Caki2 (cell line): Measurements from ENCODE around the gene ADORA2B. TPM values are rescaled to one million over a fixed set of nuclear protein-coding genes. Genes with fewer than 3 reads are reported as not detected.

Experiments
- DNase-seq: peaks from one replicate; pipeline ENCODE4 v3.0.0-alpha.2; 2015; ENCODE audit warnings: low read depth
- in situ Hi-C: cut with HindIII; loops from 2 replicates; pipeline ENCODE4 v1.10.0; 2016; ENCODE audit warnings: low sequenced_read_pairs, low pct_unique_long_range_greater_than_20kb, mixed read lengths
- total RNA-seq: library from RNA; depleted of rRNA; stranded (reverse); fragments of >200 nt; shearing (Covaris generic); gene quantifications from 2 replicates; pipeline ENCODE4 v1.2.3, GENCODE V29; 2014; ENCODE audit warnings: low replicate concordance; rRNA removed

The ADORA2B gene
- total RNA-seq, 1 experiment from 2014 or later, result 57.2 TPM

DNA sequence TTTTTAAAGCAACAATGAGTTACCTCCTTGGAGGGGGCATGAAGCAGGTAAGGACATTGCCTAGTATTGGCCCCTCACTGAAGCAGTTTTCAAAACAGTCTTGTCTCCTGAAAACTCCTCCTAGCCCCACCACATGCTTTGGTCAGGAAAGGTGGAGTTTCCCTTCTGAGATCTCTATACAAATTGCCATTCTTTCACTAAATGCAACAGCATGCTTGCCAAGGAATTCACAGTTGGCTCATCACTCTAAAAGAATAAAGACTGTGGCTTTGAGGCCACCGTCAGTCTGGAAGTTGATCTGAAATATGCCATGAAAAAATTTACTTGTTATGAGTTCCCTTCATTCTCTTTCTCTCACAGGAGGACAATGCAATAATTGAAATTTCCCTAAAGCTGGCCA, 58.9 kb downstream of the ADORA2B start:
- no peak for DNase-seq
- in situ Hi-C loops, result no loop called here

DNA sequence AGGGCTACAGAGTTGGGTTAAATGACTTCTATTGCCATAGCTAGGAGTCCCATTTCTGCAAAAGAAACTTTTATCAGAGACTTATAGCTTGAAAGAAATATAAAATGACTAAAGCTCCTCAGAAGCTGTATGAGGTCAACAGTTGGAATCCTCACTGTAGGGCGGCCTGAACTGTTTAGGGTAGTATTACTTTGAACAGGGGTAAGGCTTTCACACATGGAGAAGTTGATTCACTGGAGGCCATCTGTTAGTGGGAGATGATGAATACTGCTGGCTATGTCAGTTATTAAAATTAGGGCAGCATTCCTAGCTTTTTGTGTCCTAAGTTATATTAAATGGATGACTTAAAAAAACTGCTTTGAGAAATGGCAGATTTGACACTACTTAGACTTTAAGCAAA, 60.7 kb downstream of the ADORA2B start:
- in situ Hi-C loops, result no loop called here
- DNase-seq, result no peak

DNA sequence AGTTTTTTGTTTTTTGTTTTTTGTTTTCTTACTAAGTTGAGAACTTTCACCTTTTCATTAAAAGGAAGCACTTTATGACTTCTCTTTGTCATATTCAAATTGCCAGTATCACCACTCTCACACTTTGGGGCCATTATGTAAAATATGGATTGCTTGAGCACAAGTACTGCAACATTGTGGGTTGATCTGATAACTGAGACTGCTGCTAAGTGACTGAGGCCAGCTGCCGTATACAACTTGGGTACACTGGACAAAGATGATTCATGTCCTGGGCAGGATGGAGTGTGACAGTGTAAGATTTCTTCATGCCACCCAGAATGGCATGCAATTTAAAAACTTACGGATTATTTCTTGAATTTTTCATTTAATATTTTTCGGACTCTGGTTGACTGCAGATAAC, 62.5 kb downstream of the ADORA2B start:
- DNase-seq, result no peak
- in situ Hi-C loops, result no loop called here

DNA sequence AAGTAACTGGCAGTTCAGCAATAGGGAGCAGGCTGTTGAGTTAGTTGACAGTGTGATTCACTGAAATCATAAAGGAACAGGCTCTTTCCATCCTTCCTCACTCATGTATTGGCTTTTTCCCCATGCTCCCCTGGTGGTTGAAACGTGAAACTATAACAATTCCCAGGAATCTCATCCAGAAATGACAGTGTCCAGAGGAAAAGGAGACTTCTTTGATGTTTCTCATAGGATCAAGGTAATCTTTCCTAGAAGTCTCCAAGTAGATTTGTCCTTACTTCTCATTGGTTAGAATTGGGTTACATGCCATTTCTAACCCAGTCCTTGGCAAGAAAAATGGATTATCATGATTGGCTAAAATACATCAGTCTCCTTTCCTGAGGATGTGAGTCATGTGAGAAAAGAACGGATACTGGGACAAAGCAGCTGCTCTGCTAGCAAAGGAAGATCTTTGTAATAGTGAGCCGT, 69.0 kb downstream of the ADORA2B start:
- DNase-seq, result peak; percentile 55

DNA sequence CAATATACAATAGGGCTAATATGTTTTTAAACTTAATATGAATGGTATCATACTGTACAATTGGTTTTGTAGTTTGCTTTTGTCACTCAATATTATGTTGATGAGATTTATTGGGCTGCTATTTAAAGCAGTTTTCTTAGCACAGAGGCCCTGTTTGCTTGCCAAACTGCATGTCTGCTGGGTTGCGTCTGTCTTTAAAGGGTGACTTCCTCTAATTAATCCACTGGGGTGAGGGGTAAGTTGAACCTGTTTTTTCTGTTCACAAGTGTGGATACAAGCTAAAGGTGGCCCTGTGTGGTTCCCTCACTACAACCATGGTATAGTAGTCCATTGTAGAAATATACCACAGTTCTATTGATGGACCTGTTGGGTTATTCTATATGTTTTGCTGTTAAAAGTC, 74.4 kb downstream of the ADORA2B start:
- DNase-seq, result no peak
- in situ Hi-C loops, result no loop called here

More for the DNA sequence above, 69.0 kb downstream of the ADORA2B start:
- in situ Hi-C loops, result no loop called here

DNA sequence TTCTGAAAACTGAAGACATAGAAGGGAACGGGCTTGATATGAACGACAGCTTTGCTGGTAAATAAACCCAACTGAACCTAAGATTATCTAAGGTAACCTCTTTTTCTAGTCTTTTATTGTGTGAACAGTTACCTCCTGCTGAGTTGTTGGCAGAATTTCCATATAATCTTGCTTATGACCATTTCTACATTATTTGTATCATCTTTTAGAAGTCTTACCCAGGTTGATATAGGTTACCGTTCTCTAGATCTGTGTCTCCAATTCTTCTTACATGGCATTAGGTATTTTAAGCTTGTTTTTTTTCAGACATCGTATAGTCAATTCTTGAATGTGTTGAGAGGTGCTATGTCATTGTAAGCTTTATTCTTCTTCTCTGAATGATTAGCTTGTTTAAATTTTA, 79.0 kb downstream of the ADORA2B start:
- no peak for DNase-seq
- in situ Hi-C loops, result no loop called here

DNA sequence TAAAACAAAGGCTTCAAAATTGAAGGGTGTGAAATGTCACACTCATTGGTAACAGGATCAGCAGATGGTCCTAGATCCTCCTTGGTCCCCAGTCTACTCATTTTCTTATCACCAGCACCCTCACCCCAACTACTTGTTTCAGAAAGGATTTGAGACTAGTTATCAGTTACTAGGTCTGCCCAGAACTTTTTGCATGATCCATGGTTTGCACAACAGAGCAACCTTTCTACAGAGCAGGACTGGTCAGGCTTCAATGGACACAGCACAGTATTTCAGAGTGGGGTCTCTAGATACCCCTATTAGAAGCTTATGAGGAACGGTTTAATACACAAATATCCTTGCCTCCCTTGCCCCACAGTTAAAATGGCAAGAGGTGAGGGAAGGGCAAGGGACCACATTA, 80.3 kb downstream of the ADORA2B start:
- in situ Hi-C loops, result no loop called here
- DNase-seq, result no peak

Other genes starting within 250 kb of the ADORA2B start
- 11.7 and 19.2 TPM in 2 replicates for gene ZNF286A, start 245.4 kb upstream of the ADORA2B start, total RNA-seq
- gene TBC1D26, start 212.8 kb upstream of the ADORA2B start, total RNA-seq, result not detected in 2 replicates
- 3.2 and 7.8 TPM in 2 replicates for gene ZSWIM7, start 54.6 kb downstream of the ADORA2B start, total RNA-seq
- 21.5 and 24.5 TPM in 2 replicates for gene TTC19, start 54.7 kb downstream of the ADORA2B start, total RNA-seq